HCT116 (cell line): ENCODE measurements around the gene NAPB.

Experiments used
- EZH2phosphoT487 ChIP-seq: fragments of 200-600 bp; IDR thresholded peaks from 2 replicates; pipeline ENCODE4 v1.6.1; 2018; ENCODE audit warnings: antibody characterized with exemption, borderline replicate concordance
- ZBTB33 ChIP-seq: IDR thresholded peaks from 2 replicates; pipeline ENCODE4 v1.6.1; 2011; ENCODE audit warnings: mild to moderate bottlenecking, low read length, moderate library complexity; ENCODE audit not compliant: insufficient replicate concordance; ENCODE audit errors: extremely low read depth

- TF ChIP-seq EZH2phosphoT487 (no peak), ZBTB33 (no peak)
These were observed 24.4 kb upstream of the NAPB start for GRCh38 chr20:23445596-23446217.
